Activated T-helper 1 cell treated with anti-CD3 and anti-CD28 coated beads, Interleukin-12 subunit alpha, Interleukin-12 subunit beta, Interleukin-2, Interleukin-4 antibody, amounts not matched to agents 30 ng/mL and 10 ng/mL and 1 ng/mL, durations not matched to agents 14 hours and 24 hours and 36 hours (primary cell): Measurements from ENCODE around the gene ATP13A4. TPM values are rescaled to one million over a fixed set of nuclear protein-coding genes. Genes with fewer than 3 reads are reported as not detected.
"Not testable (repeated sequence)": the region's sequence is repeated elsewhere in the genome, so short reads cannot be mapped to it uniquely, and the experiment has no call there.

Experiments used
- DNase-seq: peaks from one replicate; pipeline ENCODE4 v3.0.0; 2021; ENCODE audit warnings: low spot score
- H3K27ac Mint-ChIP-seq: one replicate; pipeline ENCODE4 v1.8.0; 2021; ENCODE audit warnings: mild to moderate bottlenecking, mixed read lengths
- H3K27me3 Mint-ChIP-seq: one replicate; pipeline ENCODE4 v1.8.0; 2022; ENCODE audit warnings: mild to moderate bottlenecking, moderate library complexity, mixed read lengths; ENCODE audit not compliant: insufficient read depth
- H3K36me3 Mint-ChIP-seq: one replicate; pipeline ENCODE4 v1.8.0; 2021; ENCODE audit warnings: low read depth, mixed read lengths
- H3K4me1 Mint-ChIP-seq: one replicate; pipeline ENCODE4 v1.8.0; 2021; ENCODE audit warnings: low read depth, mixed read lengths
- H3K4me3 Mint-ChIP-seq: one replicate; pipeline ENCODE4 v1.8.0; 2021; ENCODE audit warnings: mild to moderate bottlenecking, moderate library complexity, mixed read lengths
- H3K9me3 Mint-ChIP-seq: one replicate; pipeline ENCODE4 v1.8.0; 2021; ENCODE audit warnings: mixed read lengths
- intact Hi-C: fragments of 100-400 bp; cut with micrococcal nuclease; formaldehyde crosslinking; loops from one replicate; pipeline ENCODE4 v1.15.1; 2024
- total RNA-seq: library from RNA; stranded (reverse); gene quantifications from 2 replicates; pipeline ENCODE4 v1.2.3, GENCODE V29; 2022

The ATP13A4 gene
- total RNA-seq, 1 donor from 2014 or later: 0.31 TPM

GRCh38 chr3:193552923-193553322 lies 1.8 kb downstream of the ATP13A4 start:
- Mint-ChIP-seq H3K27ac (no peak overlapping the region), H3K4me3 (no peak overlapping the region), H3K27me3 (peaks cover 2% of the 10 kb centered on the region), H3K9me3 (no peaks in the 10 kb centered on the region), H3K36me3 (no peaks in the 10 kb centered on the region), H3K4me1 (no peaks in the 10 kb centered on the region)
- no peak for DNase-seq
- intact Hi-C loops: no loop called here

GRCh38 chr3:193548406-193548805 lies 6.3 kb downstream of the ATP13A4 start:
- intact Hi-C loops: no loop called here
- peaks cover 5% of the 10 kb centered on the region for H3K9me3 Mint-ChIP-seq
- no peak overlapping the region for H3K4me3 Mint-ChIP-seq
- no peaks in the 10 kb centered on the region for H3K4me1 Mint-ChIP-seq
- H3K36me3 Mint-ChIP-seq: no peaks in the 10 kb centered on the region
- H3K27ac Mint-ChIP-seq: no peak overlapping the region
- peaks cover 1% of the 10 kb centered on the region for H3K27me3 Mint-ChIP-seq
- DNase-seq: no peak

GRCh38 chr3:193546129-193546528 lies 8.6 kb downstream of the ATP13A4 start:
- H3K4me1 Mint-ChIP-seq: no peaks in the 10 kb centered on the region
- H3K9me3 Mint-ChIP-seq: peaks cover 5% of the 10 kb centered on the region
- H3K36me3 Mint-ChIP-seq: no peaks in the 10 kb centered on the region
- no peak overlapping the region for H3K27ac Mint-ChIP-seq
- H3K27me3 Mint-ChIP-seq: no peaks in the 10 kb centered on the region
- H3K4me3 Mint-ChIP-seq: no peak overlapping the region
- DNase-seq: no peak
- intact Hi-C loops: no loop called here

GRCh38 chr3:193545304-193545703 lies 9.4 kb downstream of the ATP13A4 start:
- H3K4me1 Mint-ChIP-seq: no peaks in the 10 kb centered on the region
- no peaks in the 10 kb centered on the region for H3K27me3 Mint-ChIP-seq
- intact Hi-C loops: no loop called here
- peaks cover 5% of the 10 kb centered on the region for H3K9me3 Mint-ChIP-seq
- H3K4me3 Mint-ChIP-seq: no peak overlapping the region
- no peak overlapping the region for H3K27ac Mint-ChIP-seq
- DNase-seq: no peak
- no peaks in the 10 kb centered on the region for H3K36me3 Mint-ChIP-seq

- Mint-ChIP-seq H3K9me3 (peaks cover 5% of the 10 kb centered on the region), H3K36me3 (no peaks in the 10 kb centered on the region), H3K4me1 (no peaks in the 10 kb centered on the region), H3K27ac (no peak overlapping the region), H3K4me3 (no peak overlapping the region), H3K27me3 (no peaks in the 10 kb centered on the region)
- DNase-seq: no peak
- intact Hi-C loops: no loop called here
Observed at GRCh38 chr3:193544289-193544688, 10.4 kb downstream of the ATP13A4 start.

GRCh38 chr3:193530231-193531165 lies 24.2 kb downstream of the ATP13A4 start:
- DNase-seq: no peak
- intact Hi-C loops: no loop called here
- Mint-ChIP-seq H3K27ac (no peak overlapping the region), H3K27me3 (peaks cover 9% of the 10 kb centered on the region), H3K4me3 (no peak overlapping the region), H3K36me3 (no peaks in the 10 kb centered on the region), H3K9me3 (no peaks in the 10 kb centered on the region), H3K4me1 (no peaks in the 10 kb centered on the region)

GRCh38 chr3:193526085-193526484 lies 28.6 kb downstream of the ATP13A4 start:
- DNase-seq, H3K27ac Mint-ChIP-seq, H3K4me3 Mint-ChIP-seq, H3K27me3 Mint-ChIP-seq, H3K4me1 Mint-ChIP-seq, H3K9me3 Mint-ChIP-seq, H3K36me3 Mint-ChIP-seq, intact Hi-C loops: not testable (repeated sequence)

GRCh38 chr3:193522473-193522872 lies 32.2 kb downstream of the ATP13A4 start:
- intact Hi-C loops: no loop called here
- Mint-ChIP-seq H3K36me3 (no peaks in the 10 kb centered on the region), H3K27ac (no peak overlapping the region), H3K9me3 (no peaks in the 10 kb centered on the region), H3K27me3 (no peaks in the 10 kb centered on the region), H3K4me3 (no peak overlapping the region), H3K4me1 (no peaks in the 10 kb centered on the region)
- no peak for DNase-seq

- Mint-ChIP-seq H3K4me3 (no peak overlapping the region), H3K27ac (no peak overlapping the region), H3K36me3 (no peaks in the 10 kb centered on the region), H3K27me3 (no peaks in the 10 kb centered on the region), H3K9me3 (no peaks in the 10 kb centered on the region), H3K4me1 (no peaks in the 10 kb centered on the region)
- intact Hi-C loops: no loop called here
- DNase-seq: no peak
Observed at GRCh38 chr3:193520738-193521137, 34.0 kb downstream of the ATP13A4 start.

- no peaks in the 10 kb centered on the region for H3K27me3 Mint-ChIP-seq
- H3K27ac Mint-ChIP-seq: no peak overlapping the region
Observed at GRCh38 chr3:193515966-193516365, 38.7 kb downstream of the ATP13A4 start.

GRCh38 chr3:193510154-193510553 lies 44.5 kb downstream of the ATP13A4 start:
- Mint-ChIP-seq H3K27ac (no peak overlapping the region), H3K27me3 (peaks cover 3% of the 10 kb centered on the region), H3K4me3 (no peak overlapping the region), H3K4me1 (no peaks in the 10 kb centered on the region), H3K36me3 (no peaks in the 10 kb centered on the region), H3K9me3 (no peaks in the 10 kb centered on the region)
- intact Hi-C loops: no loop called here
- DNase-seq: no peak

More at GRCh38 chr3:193515966-193516365, 38.7 kb downstream of the ATP13A4 start:
- Mint-ChIP-seq H3K36me3 (no peaks in the 10 kb centered on the region), H3K4me3 (no peak overlapping the region), H3K4me1 (no peaks in the 10 kb centered on the region), H3K9me3 (no peaks in the 10 kb centered on the region)
- DNase-seq: no peak
- intact Hi-C loops: no loop called here

GRCh38 chr3:193509103-193509965 lies 45.4 kb downstream of the ATP13A4 start:
- DNase-seq: no peak
- intact Hi-C loops: no loop called here
- Mint-ChIP-seq H3K36me3 (no peaks in the 10 kb centered on the region), H3K9me3 (no peaks in the 10 kb centered on the region), H3K4me3 (no peak overlapping the region), H3K27ac (no peak overlapping the region), H3K4me1 (no peaks in the 10 kb centered on the region), H3K27me3 (peaks cover 3% of the 10 kb centered on the region)

- Mint-ChIP-seq H3K27me3 (peaks cover 3% of the 10 kb centered on the region), H3K27ac (no peak overlapping the region), H3K4me1 (no peaks in the 10 kb centered on the region), H3K4me3 (no peak overlapping the region), H3K9me3 (no peaks in the 10 kb centered on the region), H3K36me3 (no peaks in the 10 kb centered on the region)
- intact Hi-C loops: no loop called here
- no peak for DNase-seq
Observed at GRCh38 chr3:193508108-193508507, 46.6 kb downstream of the ATP13A4 start.
